Measurements from ENCODE around the gene SUDS3.

SUDS3 gene

GRCh38 chr12:118456741-118457140 lies 80.4 kb downstream of the SUDS3 start:
- DNase-seq = no peak

- no peak for DNase-seq
These were observed 82.8 kb downstream of the SUDS3 start for GRCh38 chr12:118459110-118459509.

- no peak for DNase-seq
These were observed 87.3 kb downstream of the SUDS3 start for GRCh38 chr12:118463677-118464076.

- DNase-seq = no peak
These were observed 89.4 kb downstream of the SUDS3 start for GRCh38 chr12:118465706-118466105.
